ENCODE measurements around the gene ADGRB3. TPM values are rescaled to one million over a fixed set of nuclear protein-coding genes. Genes with fewer than 3 reads are reported as not detected.

The ADGRB3 gene
- total and polyA plus RNA-seq, 10 of the 15 experiments (the other 5 are each of a cell fraction or from before 2014, with no cell fraction given), result 0.03 to 0.06 TPM; not detected in 8

GRCh38 chr6:68709882-68710281 lies 74.8 kb downstream of the ADGRB3 start:
- ChIA-PET RAD21 (ENCODE audit: unreplicated experiment) (no interaction called here), SMC1A (ENCODE audit: uncharacterized antibody, unreplicated experiment) (interaction anchor here (1.2 to 1.4 kb wide), 2 partner anchors 8 to 69 kb away, joined by 3 to 5 read pairs; no protein-coding TSS in a partner anchor), CTCF (no interaction called here), POLR2A (no interaction called here)
- FAIRE-seq, result no peak
- intact Hi-C loops (cut with micrococcal nuclease; ENCODE audit: unreplicated experiment), result no loop called here
- no peak for ATAC-seq
- H3K36me3 ChIP-seq (ENCODE audit: control insufficient read depth in 2 of 2, insufficient read depth in 2 of 2, low read length in 1 of 2), result no peaks in the 10 kb centered on the region
- H3K9ac ChIP-seq (ENCODE audit: control insufficient read depth, insufficient read depth, low read length), result no peak overlapping the region
- no peak overlapping the region for H2AFZ ChIP-seq (ENCODE audit: control insufficient read depth, low read depth, low read length)
- no peaks in the 10 kb centered on the region for H3K9me3 ChIP-seq (replicated peaks; ENCODE audit: control insufficient read depth, insufficient read depth, low read length)
- no peak for DNase-seq (ENCODE audit: low read depth, low spot score)
- H3K27me3 ChIP-seq (replicated peaks in 1 of 2; ENCODE audit: control insufficient read depth in 2 of 2, insufficient read depth in 2 of 2, low read length in 1 of 2), result no peaks in the 10 kb centered on the region
- H3K4me2 ChIP-seq (ENCODE audit: control insufficient read depth, insufficient read depth), result no peak overlapping the region
- BruUV-seq (replicated peaks), result no TSS peak
- H3K4me1 ChIP-seq (ENCODE audit: control insufficient read depth, insufficient read depth, low read length), result no peaks in the 10 kb centered on the region
- H3K4me3 ChIP-seq, result no peak overlapping the region
- no peak overlapping the region for H3K27ac ChIP-seq (ENCODE audit: control insufficient read depth, insufficient read depth)
- in situ Hi-C loops (cut with MboI), result no loop called here
- no peaks in the 10 kb centered on the region for H4K20me1 ChIP-seq (ENCODE audit: control insufficient read depth, insufficient read depth)
- no peaks in the 10 kb centered on the region for H3K79me2 ChIP-seq (ENCODE audit: control insufficient read depth, insufficient read depth, low read length)
- TF ChIP-seq SRF (IDR thresholded peaks at IDR 0.05; ENCODE audit: low read depth in 2 of 2, low read length in 2 of 2), result no peak
- TF ChIP-seq PAX8 (IDR thresholded peaks at IDR 0.05), result no peak
- no peak for TF ChIP-seq ZBTB40 (IDR thresholded peaks at IDR 0.05; ENCODE audit: borderline replicate concordance)
- no peak for TF ChIP-seq MTA3 (IDR thresholded peaks at IDR 0.05; ENCODE audit: borderline replicate concordance, low read length)
- no peak for TF ChIP-seq E4F1 (IDR thresholded peaks at IDR 0.05; ENCODE audit: borderline replicate concordance, partially characterized antibody)
- TF ChIP-seq NFYB (IDR thresholded peaks at IDR 0.05; ENCODE audit: insufficient read depth, low read depth, low read length), result no peak
- TF ChIP-seq USF2 (IDR thresholded peaks at IDR 0.05; ENCODE audit: borderline replicate concordance, low read depth, low read length), result no peak
- TF ChIP-seq ATF3 (IDR thresholded peaks at IDR 0.05; ENCODE audit: borderline replicate concordance, extremely low read depth, low read depth, low read length), result no peak
- no peak for TF ChIP-seq YBX1 (IDR thresholded peaks at IDR 0.05)
- TF ChIP-seq KAT2A (conservative IDR thresholded peaks at IDR 0.05; ENCODE audit: control insufficient read depth, low read depth, low read length), result no peak
- no peak for TF ChIP-seq IKZF2 (IDR thresholded peaks at IDR 0.05)
- TF ChIP-seq BRCA1 (IDR thresholded peaks at IDR 0.05; ENCODE audit: low read depth, low read length), result no peak
- TF ChIP-seq POU2F2 (IDR thresholded peaks at IDR 0.05; ENCODE audit: borderline replicate concordance, low read depth, low read length), result no peak
- TF ChIP-seq NFIC (IDR thresholded peaks at IDR 0.05; ENCODE audit: low read depth, low read length), result no peak
- TF ChIP-seq ZNF217 (IDR thresholded peaks at IDR 0.05), result no peak
- no peak for TF ChIP-seq ZZZ3 (IDR thresholded peaks at IDR 0.05; ENCODE audit: control insufficient read depth, insufficient read length, low read depth)
- no peak for TF ChIP-seq IRF4 (IDR thresholded peaks at IDR 0.05; ENCODE audit: low read depth, low read length)
- no peak for TF ChIP-seq CREB1 (IDR thresholded peaks at IDR 0.05; ENCODE audit: low read depth)
